HG03439 (cell line): ENCODE data around the gene FCN2.

Source experiments
- ATAC-seq: cut with Tn5 transposase; IDR thresholded peaks from one replicate; pipeline ENCODE4 v1.9.1; 2021; ENCODE audit warnings: mild to moderate bottlenecking, moderate library complexity; ENCODE audit not compliant: unreplicated experiment

Gene FCN2

GRCh38 chr9:134908524-134909309 lies 28.1 kb downstream of the FCN2 start:
- no peak for ATAC-seq

GRCh38 chr9:134909511-134910481 lies 29.2 kb downstream of the FCN2 start:
- no peak for ATAC-seq

- ATAC-seq = no peak
These were observed 31.7 kb downstream of the FCN2 start for GRCh38 chr9:134912126-134912840.

- ATAC-seq = no peak
These were observed 32.6 kb downstream of the FCN2 start for GRCh38 chr9:134913041-134913712.

- ATAC-seq = no peak
These were observed 33.3 kb downstream of the FCN2 start for GRCh38 chr9:134913713-134914500.

- no peak for ATAC-seq
These were observed 33.9 kb downstream of the FCN2 start for GRCh38 chr9:134914501-134914834.

GRCh38 chr9:134915046-134915985 lies 34.7 kb downstream of the FCN2 start:
- ATAC-seq = no peak

GRCh38 chr9:134916161-134916665 lies 35.6 kb downstream of the FCN2 start:
- no peak for ATAC-seq

- ATAC-seq = no peak
These were observed 37.1 kb downstream of the FCN2 start, which contains the start of gene FCN1 for GRCh38 chr9:134917431-134918373. Gene FCN1, minus strand, starts transcription at chr9:134917912. Its CDS starts 41 bp downstream, at chr9:134917871.

- ATAC-seq = no peak
These were observed 38.0 kb downstream of the FCN2 start for GRCh38 chr9:134918646-134919045.

GRCh38 chr9:134919303-134919702 lies 38.7 kb downstream of the FCN2 start:
- no peak for ATAC-seq

- ATAC-seq = no peak
These were observed 41.7 kb downstream of the FCN2 start for GRCh38 chr9:134922066-134922931.

- ATAC-seq = no peak
These were observed 42.3 kb downstream of the FCN2 start for GRCh38 chr9:134922932-134923240.

GRCh38 chr9:134923466-134923865 lies 42.9 kb downstream of the FCN2 start:
- ATAC-seq = no peak

GRCh38 chr9:134925011-134925511 lies 44.5 kb downstream of the FCN2 start:
- no peak for ATAC-seq

- ATAC-seq = no peak
These were observed 48.0 kb downstream of the FCN2 start for GRCh38 chr9:134928436-134929192.
